Fibroblast of villous mesenchyme (primary cell): ENCODE results near the gene MACROD2. TPM values are rescaled to one million over a fixed set of nuclear protein-coding genes. Genes with fewer than 3 reads are reported as not detected.

ENCODE experiments used
- DNase-seq: peaks from one replicate; pipeline ENCODE4 v3.0.0-alpha.2; 2010; ENCODE audit warnings: low read depth
- H3K4me3 ChIP-seq: 2 replicates; pipeline ENCODE4 v1.5.1; 2011; ENCODE audit warnings: low read depth, mild to moderate bottlenecking, low read length
- total RNA-seq: library from RNA; depleted of rRNA; stranded (reverse); fragments of >200 nt; gene quantifications from 2 replicates; pipeline ENCODE4 v1.2.3, GENCODE V29; 2012
- TF ChIP-seq, protein P1 (sequence below): IDR thresholded peaks from 2 replicates; pipeline ENCODE4 v1.5.1; 2012; ENCODE audit warnings: low read depth, mild to moderate bottlenecking, low read length; ENCODE audit not compliant: insufficient read depth

MACROD2 gene
- total RNA-seq, 1 donor = 1.7 TPM

- no peak for DNase-seq
- H3K4me3 ChIP-seq = no peak overlapping the region
Measured at GRCh38 chr20:15068486-15068885, 1073.2 kb downstream of the MACROD2 start.

GRCh38 chr20:15069355-15069754 lies 1074.0 kb downstream of the MACROD2 start:
- H3K4me3 ChIP-seq = no peak overlapping the region
- no peak for DNase-seq
- TF ChIP-seq, protein P1, sequence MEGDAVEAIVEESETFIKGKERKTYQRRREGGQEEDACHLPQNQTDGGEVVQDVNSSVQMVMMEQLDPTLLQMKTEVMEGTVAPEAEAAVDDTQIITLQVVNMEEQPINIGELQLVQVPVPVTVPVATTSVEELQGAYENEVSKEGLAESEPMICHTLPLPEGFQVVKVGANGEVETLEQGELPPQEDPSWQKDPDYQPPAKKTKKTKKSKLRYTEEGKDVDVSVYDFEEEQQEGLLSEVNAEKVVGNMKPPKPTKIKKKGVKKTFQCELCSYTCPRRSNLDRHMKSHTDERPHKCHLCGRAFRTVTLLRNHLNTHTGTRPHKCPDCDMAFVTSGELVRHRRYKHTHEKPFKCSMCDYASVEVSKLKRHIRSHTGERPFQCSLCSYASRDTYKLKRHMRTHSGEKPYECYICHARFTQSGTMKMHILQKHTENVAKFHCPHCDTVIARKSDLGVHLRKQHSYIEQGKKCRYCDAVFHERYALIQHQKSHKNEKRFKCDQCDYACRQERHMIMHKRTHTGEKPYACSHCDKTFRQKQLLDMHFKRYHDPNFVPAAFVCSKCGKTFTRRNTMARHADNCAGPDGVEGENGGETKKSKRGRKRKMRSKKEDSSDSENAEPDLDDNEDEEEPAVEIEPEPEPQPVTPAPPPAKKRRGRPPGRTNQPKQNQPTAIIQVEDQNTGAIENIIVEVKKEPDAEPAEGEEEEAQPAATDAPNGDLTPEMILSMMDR = no peak

More at GRCh38 chr20:15068486-15068885, 1073.2 kb downstream of the MACROD2 start:
- TF ChIP-seq, protein P1 = no peak

DNA sequence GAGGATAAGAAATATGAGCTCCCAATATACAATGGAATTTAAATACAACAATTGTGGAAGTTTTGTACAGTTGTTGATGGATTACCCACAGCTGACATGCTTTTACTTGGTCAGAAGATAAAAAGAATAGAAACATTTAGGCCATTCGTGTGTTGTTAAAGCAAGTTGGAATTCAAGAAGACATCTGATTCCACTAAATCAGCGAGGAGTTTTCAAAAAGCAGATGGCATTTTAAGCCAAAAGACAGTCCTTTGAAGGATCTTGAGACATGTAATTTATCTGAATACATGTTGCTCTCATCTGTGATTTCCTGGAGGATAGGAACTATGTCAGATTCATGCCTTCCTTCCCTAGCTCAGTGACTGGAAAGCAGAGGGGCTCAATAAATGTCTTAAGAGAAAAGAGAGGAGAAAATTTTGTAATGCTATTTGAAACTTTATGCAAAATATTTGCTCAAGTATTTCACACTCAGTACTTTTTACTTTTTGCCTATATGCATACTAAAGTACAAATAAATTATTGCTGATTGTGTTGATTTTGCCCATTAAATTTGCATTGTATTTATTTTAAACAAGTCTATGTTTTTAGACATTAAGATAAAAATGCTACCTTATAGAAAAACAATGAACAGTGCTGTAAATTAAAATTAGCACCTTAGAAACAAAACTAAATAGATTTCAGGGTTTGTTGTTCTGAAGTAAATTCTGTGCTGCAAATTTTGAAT lies 1075.9 kb downstream of the MACROD2 start:
- TF ChIP-seq, protein P1 = no peak
- no peak for DNase-seq
- no peak overlapping the region for H3K4me3 ChIP-seq

GRCh38 chr20:15072316-15072715 lies 1077.0 kb downstream of the MACROD2 start:
- no peak for DNase-seq
- TF ChIP-seq, protein P1 = no peak

GRCh38 chr20:15075586-15075985 lies 1080.3 kb downstream of the MACROD2 start:
- DNase-seq = no peak

More at GRCh38 chr20:15072316-15072715, 1077.0 kb downstream of the MACROD2 start:
- no peak overlapping the region for H3K4me3 ChIP-seq

GRCh38 chr20:15076785-15077184 lies 1081.5 kb downstream of the MACROD2 start:
- DNase-seq = no peak
- H3K4me3 ChIP-seq = no peak overlapping the region
- TF ChIP-seq, protein P1 = no peak

More at GRCh38 chr20:15075586-15075985, 1080.3 kb downstream of the MACROD2 start:
- H3K4me3 ChIP-seq = no peak overlapping the region
- TF ChIP-seq, protein P1 = no peak
